Effector CD4-positive, alpha-beta T cell (primary cell): Measurements from ENCODE around the gene SOX4.

Source experiments
- DNase-seq: peaks from one replicate; pipeline ENCODE4 v3.0.0-alpha.2; 2020

The SOX4 gene

GRCh38 chr6:21594416-21595281 lies 1.1 kb downstream of the SOX4 start:
- DNase-seq: no peak

- DNase-seq: no peak
Measured at GRCh38 chr6:21595285-21596144, 2.0 kb downstream of the SOX4 start.

- DNase-seq: no peak
Measured at GRCh38 chr6:21596145-21596948, 2.8 kb downstream of the SOX4 start.

- DNase-seq: no peak
Measured at GRCh38 chr6:21596949-21597682, 3.6 kb downstream of the SOX4 start.

GRCh38 chr6:21597801-21598673 lies 4.5 kb downstream of the SOX4 start:
- no peak for DNase-seq

- DNase-seq: no peak
Measured at GRCh38 chr6:21598674-21599023, 5.1 kb downstream of the SOX4 start.

GRCh38 chr6:21599051-21599696 lies 5.6 kb downstream of the SOX4 start:
- no peak for DNase-seq

- DNase-seq: no peak
Measured at GRCh38 chr6:21601339-21601923, 7.9 kb downstream of the SOX4 start.

- no peak for DNase-seq
Measured at GRCh38 chr6:21601932-21602390, 8.4 kb downstream of the SOX4 start.

- no peak for DNase-seq
Measured at GRCh38 chr6:21603082-21603952, 9.8 kb downstream of the SOX4 start.

GRCh38 chr6:21604081-21604480 lies 10.5 kb downstream of the SOX4 start:
- DNase-seq: no peak

- no peak for DNase-seq
Measured at GRCh38 chr6:21605166-21605565, 11.6 kb downstream of the SOX4 start.

- no peak for DNase-seq
Measured at GRCh38 chr6:21608601-21609000, 15.1 kb downstream of the SOX4 start.

- DNase-seq: no peak
Measured at GRCh38 chr6:21609881-21610329, 16.4 kb downstream of the SOX4 start.

GRCh38 chr6:21610341-21610740 lies 16.8 kb downstream of the SOX4 start:
- no peak for DNase-seq

- DNase-seq: no peak
Measured at GRCh38 chr6:21611485-21611884, 17.9 kb downstream of the SOX4 start.

GRCh38 chr6:21612067-21612745 lies 18.7 kb downstream of the SOX4 start:
- DNase-seq: no peak

- DNase-seq: no peak
Measured at GRCh38 chr6:21613809-21614208, 20.3 kb downstream of the SOX4 start.

- DNase-seq: no peak
Measured at GRCh38 chr6:21614226-21614625, 20.7 kb downstream of the SOX4 start.
